ENCODE results near the gene SMARCAL1. TPM values are rescaled to one million over a fixed set of nuclear protein-coding genes. Genes with fewer than 3 reads are reported as not detected.

The SMARCAL1 gene
- total and polyA plus RNA-seq, 4 donors = 3.4 to 9.3 (median 5.4) TPM

GRCh38 chr2:216480221-216480620, 67.9 kb downstream of the SMARCAL1 start:
- DNase-seq (ENCODE audit: low spot score) = no peak
- no peak overlapping the region for H3K4me3 ChIP-seq (ENCODE audit: low read depth in 1 of 3, low read length in 3 of 3)
- no peaks in the 10 kb centered on the region for H3K9me3 ChIP-seq (ENCODE audit: control insufficient read depth in 4 of 4, low read length in 3 of 4)
- no peak overlapping the region for H3K9ac ChIP-seq (ENCODE audit: low read depth in 1 of 2, low read length in 2 of 2)
- peaks cover 0 to 34% (median 11%) of the 10 kb centered on the region in 4 donors for H3K36me3 ChIP-seq (ENCODE audit: control insufficient read depth in 4 of 4, insufficient read depth in 3 of 4, low read depth in 1 of 4, low read length in 3 of 4)
- H3K27ac ChIP-seq (ENCODE audit: low read depth in 1 of 2, low read length in 2 of 2) = no peak overlapping the region
- TF ChIP-seq EGR1 (IDR thresholded peaks at IDR 0.05; ENCODE audit: low read depth in 2 of 2) (no peak), ZBTB33 (IDR thresholded peaks at IDR 0.05) (no peak), FOXA1 (IDR thresholded peaks at IDR 0.05) (no peak), CTCF (IDR thresholded peaks at IDR 0.05; ENCODE audit: low read depth, low read length, missing input control) (no peak), RAD21 (IDR thresholded peaks at IDR 0.05) (no peak), HNF4A (conservative IDR thresholded peaks at IDR 0.05) (no peak), MAX (IDR thresholded peaks at IDR 0.05) (no peak), TAF1 (conservative IDR thresholded peaks at IDR 0.05) (no peak), GABPA (IDR thresholded peaks at IDR 0.05 in 1 of 2, conservative IDR thresholded peaks at IDR 0.05 in 1 of 2) (no peak), JUND (IDR thresholded peaks at IDR 0.05) (no peak), FOXA2 (IDR thresholded peaks at IDR 0.05) (no peak), SP1 (IDR thresholded peaks at IDR 0.05) (no peak), HNF4G (IDR thresholded peaks at IDR 0.05) (no peak), YY1 (IDR thresholded peaks at IDR 0.05) (no peak), RXRA (IDR thresholded peaks at IDR 0.05) (no peak), ATF3 (IDR thresholded peaks at IDR 0.05) (no peak), REST (IDR thresholded peaks at IDR 0.05) (no peak)
- no peaks in the 10 kb centered on the region for H3K27me3 ChIP-seq (ENCODE audit: control insufficient read depth in 4 of 4, insufficient read depth in 4 of 4, low read length in 3 of 4)
- no peaks in the 10 kb centered on the region for H3K4me1 ChIP-seq (ENCODE audit: control insufficient read depth in 4 of 4, insufficient read depth in 4 of 4, low read length in 3 of 4)
- 94% methylated on average over 3 of the region's 3 CpGs for WGBS

DNA sequence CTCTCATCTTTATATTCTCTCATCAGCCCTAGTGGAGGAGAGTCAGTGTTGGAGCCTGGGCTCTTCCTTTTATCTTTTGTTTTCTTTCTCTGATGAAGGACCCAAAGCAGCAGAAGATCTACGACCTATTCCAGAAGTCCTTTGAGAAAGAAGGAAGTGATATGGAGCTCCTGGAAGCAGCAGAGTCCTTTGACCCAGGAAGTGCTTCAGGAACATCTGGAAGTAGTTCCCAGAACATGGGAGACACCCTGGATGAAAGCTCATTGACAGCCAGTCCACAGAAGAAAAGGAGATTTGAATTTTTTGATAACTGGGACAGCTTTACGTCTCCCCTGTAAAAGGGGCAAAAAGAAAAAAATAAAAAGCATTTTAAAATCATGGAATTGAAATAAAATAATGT, 70.4 kb downstream of the SMARCAL1 start:
- no peak overlapping the region for H3K4me3 ChIP-seq (ENCODE audit: low read depth in 1 of 3, low read length in 3 of 3)
- no peak overlapping the region for H3K27ac ChIP-seq (ENCODE audit: low read depth in 1 of 2, low read length in 2 of 2)
- TF ChIP-seq SP1 (IDR thresholded peaks at IDR 0.05) = no peak
- TF ChIP-seq ATF3 (IDR thresholded peaks at IDR 0.05) = no peak
- TF ChIP-seq REST (IDR thresholded peaks at IDR 0.05) = no peak
- TF ChIP-seq RAD21 (IDR thresholded peaks at IDR 0.05) = no peak
- TF ChIP-seq GABPA (IDR thresholded peaks at IDR 0.05 in 1 of 2, conservative IDR thresholded peaks at IDR 0.05 in 1 of 2) = no peak
- TF ChIP-seq NR2F2 (IDR thresholded peaks at IDR 0.05) = no peak
- TF ChIP-seq HNF4G (IDR thresholded peaks at IDR 0.05) = no peak
- no peak overlapping the region for H3K9ac ChIP-seq (ENCODE audit: low read depth in 1 of 2, low read length in 2 of 2)
- H3K36me3 ChIP-seq (ENCODE audit: control insufficient read depth in 4 of 4, insufficient read depth in 3 of 4, low read depth in 1 of 4, low read length in 3 of 4) = peaks cover 0 to 22% (median 8%) of the 10 kb centered on the region in 4 donors
- H3K27me3 ChIP-seq (ENCODE audit: control insufficient read depth in 4 of 4, insufficient read depth in 4 of 4, low read length in 3 of 4) = no peaks in the 10 kb centered on the region
- H3K9me3 ChIP-seq (ENCODE audit: control insufficient read depth in 4 of 4, low read length in 3 of 4) = no peaks in the 10 kb centered on the region
- H3K4me1 ChIP-seq (ENCODE audit: control insufficient read depth in 4 of 4, insufficient read depth in 4 of 4, low read length in 3 of 4) = no peaks in the 10 kb centered on the region
- no peak for DNase-seq (ENCODE audit: low spot score)
- WGBS = 88% methylated on average over 2 of the region's 2 CpGs

Measured in liver (tissue), 9 donors.